Amniotic stem cell (primary cell): ENCODE results near the gene RPL26.

Experiments
- DNase-seq: peaks from one replicate; lab custom pipeline; 2025; lab: John Stamatoyannopoulos, UW

Gene RPL26

DNA sequence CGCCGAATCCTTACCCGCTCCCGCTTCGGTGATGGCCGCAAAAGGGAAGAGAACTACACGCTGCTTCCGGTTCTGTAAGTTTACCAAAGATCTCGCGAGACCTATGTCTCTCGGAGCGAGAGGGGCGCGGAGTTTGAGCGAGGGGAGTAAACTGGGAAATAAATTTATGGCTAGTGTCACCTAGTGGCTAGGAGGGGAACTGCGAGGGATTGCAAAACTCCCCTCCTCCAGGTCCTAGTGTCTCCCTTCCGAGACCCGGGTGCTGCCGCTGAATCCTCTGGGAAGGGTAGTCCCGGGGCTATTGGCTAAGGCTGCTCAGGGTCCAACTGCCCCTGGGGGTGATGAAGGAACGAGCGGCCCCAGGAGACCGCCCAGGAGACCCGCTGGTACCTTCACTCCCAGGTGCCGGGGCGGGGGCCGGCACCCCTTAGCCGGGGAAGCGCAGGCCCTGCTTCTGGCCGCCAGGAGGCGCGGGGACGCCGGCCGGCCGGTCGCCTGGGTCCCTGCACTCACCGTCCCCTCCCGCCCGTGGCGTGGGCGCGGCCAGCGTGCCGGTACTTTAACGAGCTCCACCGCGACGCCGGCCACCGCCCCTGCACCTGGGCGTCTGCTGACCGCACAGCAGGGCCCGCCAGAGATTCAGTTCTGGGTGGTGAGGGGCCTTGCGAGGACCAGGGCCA is at the start of gene RPL26:
RPL26 (minus strand) TSS at position 51 of the 680 bp plus-strand sequence. CDS start 883 bp downstream, outside the sequence.
- peak; percentile 96 for DNase-seq

DNA sequence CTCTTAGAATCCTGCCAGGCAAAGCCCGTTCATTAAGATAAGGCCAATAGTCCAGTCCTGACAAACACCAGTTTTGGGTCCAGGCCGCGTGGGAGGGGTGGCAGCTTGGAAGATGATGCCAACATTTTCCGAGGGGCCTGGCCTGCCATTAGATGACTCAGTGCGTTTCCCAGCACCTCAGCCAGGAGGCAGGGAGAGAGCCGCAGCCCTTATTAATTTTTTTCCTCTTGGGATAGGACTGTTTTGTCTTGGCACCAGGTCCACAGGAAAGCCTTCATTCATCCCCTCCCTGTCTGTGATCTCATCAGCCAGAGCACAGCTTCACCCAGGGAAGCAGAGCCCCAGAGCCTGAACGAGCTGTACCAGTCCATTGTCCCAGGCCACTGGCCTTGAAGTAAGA is 48.0 kb upstream of the RPL26 start:
- DNase-seq = no peak

DNA sequence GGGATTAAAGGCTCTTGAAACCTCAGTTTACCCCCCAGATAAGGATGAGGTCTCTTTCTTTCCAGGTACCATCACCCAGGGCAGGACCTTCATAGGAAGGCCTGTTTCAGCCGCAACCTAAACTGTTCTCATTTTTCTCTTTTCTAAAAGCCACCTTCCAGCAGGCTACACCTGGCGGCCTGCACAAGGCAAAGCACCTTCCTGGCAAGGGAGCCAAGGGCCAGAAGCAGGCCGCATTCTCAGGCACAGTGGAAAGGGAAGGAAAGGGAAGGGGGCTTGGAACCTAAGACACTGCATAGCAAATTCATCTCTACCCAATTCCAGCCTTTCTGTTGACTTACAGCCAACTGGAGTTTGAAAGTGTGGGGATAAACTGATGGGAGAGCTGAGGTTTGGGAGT is 43.8 kb upstream of the RPL26 start:
- no peak for DNase-seq

DNA sequence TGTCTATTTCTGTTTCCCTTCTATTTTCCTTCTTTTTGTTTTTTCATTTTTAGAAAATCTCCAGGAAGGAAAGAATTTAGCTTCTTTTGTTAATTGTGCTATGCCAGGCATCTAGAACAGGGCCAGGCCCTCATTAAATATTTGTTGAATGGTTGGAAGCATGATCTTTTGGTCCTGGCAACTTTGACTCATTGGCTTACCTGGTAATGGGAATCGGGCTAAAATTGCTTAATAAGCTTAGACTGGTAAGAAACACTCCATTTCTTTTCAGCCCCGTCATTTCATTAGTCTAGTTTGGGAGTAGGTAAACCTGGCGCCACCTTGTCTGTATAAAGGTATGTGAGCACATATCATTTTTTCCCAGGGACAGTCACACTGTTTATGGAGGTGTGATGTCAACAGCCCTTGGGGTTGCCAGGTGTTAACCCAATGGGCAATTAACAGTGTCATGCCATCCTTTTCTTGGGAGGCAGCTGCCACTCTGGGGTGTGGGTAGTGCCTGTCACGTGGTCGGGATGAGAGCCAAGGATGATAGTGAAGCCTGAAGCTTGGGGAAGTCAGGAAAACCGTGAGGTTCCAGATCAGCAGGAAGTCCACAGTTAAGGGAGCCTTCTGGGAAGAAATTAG is 43.2 kb upstream of the RPL26 start:
- no peak for DNase-seq

DNA sequence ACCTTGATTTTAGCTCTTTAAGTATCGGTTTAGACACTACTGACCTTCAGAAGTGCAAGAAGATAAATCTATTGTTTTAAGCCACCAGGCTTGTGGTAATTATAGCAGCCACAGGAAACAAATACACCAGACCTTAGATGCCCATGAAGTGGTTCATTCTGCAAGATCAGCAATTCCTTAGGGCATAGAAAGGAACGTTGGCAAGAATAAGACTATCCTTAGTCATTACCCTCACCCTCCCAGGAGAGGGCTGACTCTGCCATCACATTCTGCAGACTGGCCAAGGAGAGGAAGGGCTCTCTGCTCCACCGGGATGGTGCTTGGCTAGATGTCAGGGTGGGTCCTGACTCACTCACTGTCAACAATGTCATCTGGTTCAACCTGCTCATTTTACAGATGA is 38.6 kb upstream of the RPL26 start:
- no peak for DNase-seq

DNA sequence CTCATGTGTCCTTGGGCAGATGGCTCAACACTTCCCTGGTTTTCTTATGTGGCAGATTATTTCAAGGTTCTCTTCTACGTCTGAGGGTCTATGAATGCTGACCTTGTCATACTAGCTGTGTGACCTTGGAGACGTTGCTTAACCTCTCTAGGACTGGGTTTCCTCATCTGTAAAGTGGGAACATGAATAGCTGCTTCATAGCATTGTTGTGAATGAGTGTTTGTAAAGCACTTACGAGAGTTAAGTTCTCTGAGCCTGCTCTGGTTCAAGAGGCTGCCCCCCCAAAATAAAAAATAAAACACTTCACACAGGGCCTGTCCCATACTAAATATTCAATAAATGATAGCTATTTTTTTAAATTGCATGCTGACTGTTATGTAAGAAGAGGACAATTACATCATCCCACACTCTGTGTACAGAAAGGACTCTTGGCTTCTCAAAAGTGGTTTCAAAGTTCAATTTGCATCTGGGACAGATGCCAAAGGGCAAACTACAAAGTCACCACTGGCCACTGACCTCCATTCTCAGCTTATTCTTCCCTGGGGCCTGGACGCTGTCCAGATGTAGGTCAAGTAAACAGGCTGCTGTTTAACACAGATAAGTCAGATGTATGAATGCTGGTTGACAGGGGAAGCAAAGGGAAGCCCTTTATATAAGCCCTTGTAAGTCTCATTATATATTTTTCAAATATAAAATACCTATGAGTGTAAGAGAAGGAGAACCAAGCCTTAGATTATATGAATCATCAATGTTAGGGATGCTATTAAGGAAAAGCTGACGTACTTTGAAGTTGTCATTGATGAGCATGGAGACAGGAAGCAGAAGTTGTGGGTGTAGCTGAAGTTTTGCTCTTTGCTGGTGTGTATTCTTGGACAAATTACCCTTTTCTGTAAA is 37.3 kb upstream of the RPL26 start:
- no peak for DNase-seq

DNA sequence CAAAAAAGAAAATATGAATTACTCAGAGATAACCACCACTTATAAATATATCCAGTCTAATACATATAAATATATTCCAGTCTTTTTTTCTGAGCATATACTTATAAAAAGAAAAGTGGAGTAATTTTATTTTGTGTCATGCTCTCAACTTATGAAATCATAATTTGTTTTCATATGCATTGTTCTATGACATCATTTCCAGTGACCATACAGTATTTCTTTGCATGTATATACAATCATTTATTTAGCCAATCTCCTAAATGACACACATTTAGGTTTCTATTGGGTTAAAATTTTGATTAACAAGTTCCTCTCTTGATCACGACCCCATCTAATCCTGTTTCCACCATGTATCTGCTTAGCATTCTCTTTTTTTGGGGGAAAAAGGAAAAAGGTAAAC is 36.3 kb upstream of the RPL26 start:
- no peak for DNase-seq

DNA sequence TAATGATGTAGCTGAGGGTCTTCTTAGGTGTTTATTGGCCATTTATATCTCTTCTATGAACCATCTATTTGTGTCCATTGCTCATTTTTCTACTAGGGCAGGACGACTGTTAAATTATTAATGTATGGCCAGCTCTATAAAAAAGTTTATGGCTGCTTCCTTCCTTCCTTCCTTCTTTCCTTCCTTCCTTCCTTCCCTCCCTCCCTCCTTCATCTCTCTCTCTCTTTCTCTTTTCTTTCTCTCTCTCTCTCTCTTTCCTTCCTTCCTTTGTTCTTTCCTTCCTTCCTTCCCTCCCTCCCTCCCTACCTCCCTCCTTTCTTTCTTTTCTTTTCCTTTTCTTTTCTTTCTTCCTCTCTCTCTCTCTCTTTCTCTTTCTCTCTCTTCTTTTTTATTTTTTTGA is 35.5 kb upstream of the RPL26 start:
- no peak for DNase-seq

DNA sequence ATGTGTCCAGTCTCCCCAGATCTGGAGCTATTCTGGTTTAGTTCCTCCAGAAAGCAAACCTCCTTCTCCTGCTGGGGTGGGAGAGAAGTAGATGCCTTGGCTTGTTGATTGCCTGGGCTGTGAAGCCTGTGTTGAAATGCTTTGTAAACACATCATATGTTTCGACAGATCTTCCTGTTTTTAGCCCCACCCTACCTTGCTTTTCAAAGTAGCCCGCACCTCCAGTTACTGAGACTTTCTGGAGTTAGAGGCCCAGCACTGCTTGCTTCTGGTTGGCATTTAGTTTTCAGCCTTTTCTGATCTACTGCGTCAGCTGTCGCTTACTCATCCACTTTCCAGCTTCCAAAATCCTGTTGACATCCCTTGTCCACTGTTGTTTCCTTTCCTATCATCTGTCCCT is 34.8 kb upstream of the RPL26 start:
- no peak for DNase-seq

DNA sequence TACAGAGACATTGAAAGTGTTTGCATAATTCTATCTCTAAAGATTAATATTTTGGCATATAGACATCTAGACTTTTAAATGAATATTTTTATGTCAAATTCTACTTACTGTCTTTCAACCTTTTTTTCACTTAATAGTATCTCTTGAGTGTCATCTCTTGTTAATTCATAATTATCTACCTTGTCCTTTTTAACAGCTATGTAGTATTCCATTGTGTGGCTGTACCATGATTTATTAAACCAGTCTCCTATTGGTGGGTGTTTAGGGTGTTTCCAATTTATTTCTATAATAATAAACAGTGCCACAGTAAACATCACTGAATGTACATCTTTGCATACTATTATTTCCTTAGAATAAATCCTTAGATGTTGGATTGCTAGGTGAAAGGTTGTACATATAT is 30.9 kb upstream of the RPL26 start:
- DNase-seq = no peak

DNA sequence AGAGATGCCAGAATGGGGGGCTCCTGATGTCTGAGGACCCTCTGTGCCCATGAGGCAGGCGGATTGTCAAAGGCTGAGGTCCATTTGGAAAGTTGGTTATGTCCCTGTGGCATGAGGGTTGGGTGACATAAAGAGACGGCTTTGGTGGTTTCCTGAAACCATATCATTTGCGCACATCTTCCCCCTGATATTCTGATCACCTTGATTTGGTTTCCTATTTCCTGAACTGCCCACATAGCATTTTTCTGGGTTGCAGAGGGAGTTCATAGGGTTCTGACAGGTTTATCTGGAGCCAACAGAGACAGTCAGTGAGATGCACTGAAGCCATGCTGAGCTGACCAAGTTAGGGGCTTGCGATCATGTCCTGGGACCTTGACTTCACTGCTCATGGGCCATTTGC is 30.3 kb upstream of the RPL26 start:
- DNase-seq = no peak

DNA sequence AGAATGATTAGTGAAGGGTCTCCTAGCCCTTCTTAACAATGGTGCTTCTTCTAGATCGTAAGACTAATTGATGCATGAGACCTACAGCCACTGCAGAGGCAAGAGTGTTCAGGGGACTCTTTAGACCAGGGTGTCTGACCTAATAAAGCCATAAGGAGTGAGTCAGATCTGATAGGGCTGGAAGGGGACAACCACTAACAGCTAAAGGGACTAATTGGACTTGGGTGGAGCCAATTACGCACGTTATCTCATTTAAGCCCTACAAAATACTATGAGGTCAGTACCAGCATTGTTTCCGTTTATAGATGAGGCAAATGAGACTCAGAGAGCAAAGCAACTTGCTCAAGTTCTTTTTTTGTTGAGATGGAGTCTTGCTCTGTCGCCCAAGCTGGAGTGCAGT is 29.1 kb upstream of the RPL26 start:
- no peak for DNase-seq

DNA sequence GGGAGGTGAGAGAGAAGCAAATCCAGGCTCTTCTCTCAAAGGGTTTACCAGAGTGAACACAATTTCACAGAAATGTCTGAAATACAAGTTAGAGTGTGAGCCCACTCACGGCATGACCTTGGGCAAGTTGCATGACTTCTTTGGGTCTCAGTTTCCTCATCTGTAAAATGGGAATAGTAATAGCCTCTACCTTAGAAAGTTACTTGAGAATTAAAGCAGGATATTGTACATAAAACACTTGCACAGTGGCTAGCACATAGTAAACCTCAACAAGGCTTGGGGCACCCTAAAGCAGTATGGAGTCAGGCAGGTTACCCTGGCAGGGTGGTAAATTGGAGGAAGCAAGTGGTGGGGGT is 27.9 kb upstream of the RPL26 start:
- DNase-seq = no peak

DNA sequence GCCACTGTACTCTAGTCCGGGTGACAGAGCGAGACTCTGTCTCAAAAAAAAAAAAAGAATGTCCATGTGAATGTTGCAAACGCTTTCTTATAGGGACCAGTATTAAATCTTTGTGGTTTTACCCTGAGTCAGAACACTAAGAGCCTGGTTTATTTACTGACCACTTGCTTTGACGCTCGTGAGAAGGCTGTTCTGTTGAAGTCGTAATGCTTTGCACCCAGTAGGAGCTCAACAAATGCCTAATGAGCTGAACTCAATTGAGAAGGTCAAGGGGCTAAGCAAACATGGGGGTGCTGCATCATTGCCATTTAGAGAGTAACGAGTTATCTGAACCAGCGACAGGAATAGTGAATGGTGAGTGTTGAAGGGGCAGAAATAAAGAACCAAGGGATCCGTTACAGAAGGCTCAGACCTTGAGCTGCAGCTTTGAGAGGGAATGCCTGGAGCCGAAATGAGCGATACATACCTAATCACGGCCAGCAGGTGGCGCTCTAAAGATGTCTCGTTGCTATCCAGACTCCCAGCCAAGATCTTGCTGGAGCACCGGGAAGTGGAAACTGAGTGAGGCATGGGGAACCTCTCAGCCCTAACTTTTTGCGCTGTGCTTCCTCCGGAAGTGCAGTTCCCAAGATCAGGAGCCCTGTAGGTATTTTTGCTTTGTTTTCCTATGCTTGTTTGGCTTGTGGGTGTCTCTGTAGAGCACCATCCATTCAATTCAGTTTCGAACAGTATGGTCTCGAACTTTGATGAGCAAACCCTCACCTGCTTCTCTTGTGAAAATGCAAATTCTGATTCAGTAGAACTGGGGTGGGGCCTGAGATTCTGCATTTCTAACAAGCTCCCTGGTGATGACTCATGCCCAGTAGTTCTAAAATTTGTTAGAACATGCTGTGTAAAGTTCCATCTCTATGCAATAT is 27.2 kb upstream of the RPL26 start:
- peak; percentile 78 for DNase-seq

DNA sequence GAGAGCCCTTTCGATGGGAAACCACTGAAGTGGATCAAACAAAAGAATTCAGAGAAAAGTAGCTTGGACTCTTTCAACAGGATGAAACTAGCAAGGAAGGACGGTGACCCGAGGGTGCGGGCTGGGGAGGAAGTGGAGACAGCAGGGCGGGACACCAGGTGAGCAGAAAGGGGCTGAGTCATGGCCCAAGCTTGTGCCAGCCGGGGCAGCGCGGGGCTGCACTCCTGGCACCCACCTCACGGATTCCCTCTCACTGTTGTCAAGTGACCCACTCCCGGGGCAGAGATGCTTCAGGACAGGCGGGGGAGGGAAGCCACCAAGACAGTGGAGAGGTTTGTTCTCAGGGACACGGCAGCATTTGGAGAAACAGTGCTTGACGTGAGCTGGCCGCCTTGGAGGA is 25.4 kb upstream of the RPL26 start:
- no peak for DNase-seq

DNA sequence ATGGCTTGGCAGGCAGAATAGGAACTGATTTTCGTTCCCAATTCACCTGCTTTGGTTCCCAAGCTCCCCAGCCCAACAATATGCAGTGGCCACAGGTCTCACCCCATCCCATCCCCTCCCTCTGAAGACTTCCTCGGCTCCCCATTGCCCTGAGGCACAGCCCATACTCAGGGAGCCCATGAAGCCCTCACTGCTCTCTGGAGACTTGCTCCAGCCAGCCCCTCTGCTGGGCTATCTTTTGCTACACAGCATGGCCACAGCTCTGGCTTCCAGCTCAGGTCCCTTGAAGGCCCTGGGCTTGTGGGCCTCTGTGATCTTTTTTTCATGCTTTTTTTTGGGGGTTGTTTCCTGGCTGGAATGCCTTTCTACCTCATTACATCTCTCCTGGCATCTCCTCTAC is 23.2 kb upstream of the RPL26 start:
- no peak for DNase-seq

DNA sequence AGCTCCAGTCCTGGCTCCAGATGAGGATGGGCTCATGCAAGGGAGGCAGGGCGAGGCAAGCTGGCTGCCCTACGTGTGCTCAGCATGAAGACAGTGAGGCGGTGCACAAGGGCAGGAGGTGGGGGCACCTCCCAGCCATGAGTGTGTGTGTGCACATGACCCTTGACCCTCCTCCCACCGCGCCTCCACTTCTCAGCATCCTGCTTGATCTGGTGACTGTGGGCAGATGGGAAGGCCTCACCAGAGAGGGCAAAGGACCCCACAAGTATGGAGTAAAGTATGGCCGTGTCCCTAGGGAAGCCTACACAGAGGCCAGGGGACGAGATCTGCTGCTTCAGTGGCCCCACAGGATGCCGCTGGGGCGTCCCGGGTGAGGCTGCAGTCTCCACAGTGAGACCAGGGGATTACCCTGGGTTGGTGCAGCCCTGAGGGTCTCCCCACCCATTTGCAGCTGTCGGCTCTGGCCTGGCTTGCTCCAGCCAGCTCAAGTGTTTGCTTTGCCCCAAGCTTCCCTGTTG is 22.6 kb upstream of the RPL26 start:
- DNase-seq = no peak

DNA sequence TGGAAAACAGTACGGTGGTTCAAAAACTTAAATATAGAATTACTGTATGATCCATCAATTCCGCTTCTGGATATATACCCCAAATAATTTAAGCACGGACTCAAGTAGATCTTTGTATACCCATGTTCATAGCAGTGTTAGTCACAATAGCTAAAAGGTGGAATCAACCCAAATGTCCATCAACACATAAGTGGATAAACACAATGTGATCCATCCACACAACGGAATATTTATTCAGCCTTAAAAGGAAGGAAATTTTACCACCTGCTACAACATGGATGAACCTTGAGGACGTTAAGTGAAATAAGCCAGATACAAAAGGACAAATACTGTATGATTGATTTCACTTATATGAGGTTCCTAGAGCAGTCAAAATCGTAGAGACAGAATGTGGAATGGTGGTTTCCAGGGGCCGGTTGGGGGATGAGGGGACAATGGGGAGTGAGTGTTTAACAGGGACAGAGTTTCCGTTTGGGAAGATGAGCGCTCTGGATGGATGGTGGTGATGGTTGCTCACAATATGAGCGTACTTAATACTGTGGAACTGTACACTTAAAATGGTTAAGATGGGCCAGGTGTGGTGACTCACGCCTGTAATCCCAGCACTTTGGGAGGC is 20.0 kb upstream of the RPL26 start:
- DNase-seq = no peak

DNA sequence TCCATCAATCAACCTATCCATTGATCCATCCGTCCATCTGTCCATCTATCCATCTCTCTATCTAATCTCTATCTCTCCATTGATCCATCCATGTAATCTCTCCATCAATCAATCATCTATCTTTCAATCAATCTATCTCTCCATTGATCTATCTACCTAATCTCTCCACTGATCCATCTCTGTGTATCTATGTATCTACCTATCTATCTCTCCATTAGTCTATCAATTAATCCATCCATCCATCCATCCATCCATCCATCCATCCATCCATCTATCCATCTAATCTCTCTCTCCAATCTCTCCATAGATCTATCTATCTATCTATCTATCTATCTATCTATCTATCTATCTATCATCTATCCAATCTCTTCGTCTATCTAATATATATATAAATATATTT is 18.1 kb upstream of the RPL26 start:
- no peak for DNase-seq

DNA sequence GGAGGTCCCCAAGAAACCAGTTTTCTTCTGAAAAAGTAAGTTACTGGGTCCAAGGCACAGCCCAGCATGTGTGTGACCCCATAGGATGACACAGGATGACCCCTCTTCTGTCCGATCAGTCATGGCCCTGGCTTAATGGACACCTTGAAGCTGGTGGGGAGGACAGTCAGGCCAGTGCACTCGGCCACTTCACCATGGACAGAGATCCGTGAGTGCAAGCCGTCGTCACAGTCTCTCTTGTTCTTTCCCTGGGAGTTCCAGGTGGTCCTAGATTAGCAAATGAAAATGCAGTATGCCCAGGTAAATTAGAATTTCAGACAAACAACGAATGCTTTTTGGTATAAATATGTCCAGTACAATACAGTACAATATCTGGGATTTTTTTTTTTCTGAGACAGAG is 16.0 kb upstream of the RPL26 start:
- no peak for DNase-seq

DNA sequence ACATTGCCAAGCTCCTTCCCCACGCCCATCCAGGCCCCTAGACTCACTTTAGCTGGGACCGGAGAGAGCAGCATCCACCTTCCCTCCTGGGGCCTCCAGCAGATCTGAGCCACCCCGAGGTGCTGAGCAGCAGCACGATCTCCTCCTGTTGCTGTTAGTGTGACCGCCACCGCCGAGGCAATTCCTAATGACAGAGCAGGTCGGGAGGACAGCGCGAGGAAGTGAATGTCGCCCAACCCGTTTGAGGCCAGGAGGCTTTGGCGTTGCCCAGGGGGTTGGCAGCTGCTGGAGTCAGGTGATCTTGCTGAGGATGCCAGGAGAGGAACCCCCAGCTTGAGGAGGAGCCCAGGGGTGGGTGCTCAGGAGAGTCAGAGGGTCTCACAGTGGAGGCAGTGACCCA is 14.6 kb upstream of the RPL26 start, which contains the start of gene RNF222:
RNF222 (minus strand) TSS at position 192 of the 400 bp plus-strand sequence. CDS start 4,366 bp downstream, outside the sequence.
- no peak for DNase-seq
